GM12865 (cell line): Measurements from ENCODE around the gene GRK3.
"Not testable (repeated sequence)": the region's sequence is repeated elsewhere in the genome, so short reads cannot be mapped to it uniquely, and the experiment has no call there.

ENCODE experiments used
- DNase-seq: peaks from one replicate; pipeline ENCODE4 v3.0.0; 2010; ENCODE audit warnings: low read depth
- H3K4me3 ChIP-seq: 2 replicates; pipeline ENCODE4 v1.5.1; 2011; ENCODE audit warnings: mild to moderate bottlenecking, low read depth, low read length, control low read depth
- TF ChIP-seq, protein P1 (sequence below): IDR thresholded peaks from 2 replicates; pipeline ENCODE4 v1.5.1; 2011; ENCODE audit warnings: low read length, control low read depth, low read depth, inconsistent platforms; ENCODE audit not compliant: insufficient read depth; ENCODE audit errors: missing control alignments

Gene GRK3

GRCh38 chr22:25563761-25564319 is 635 bp upstream of the GRK3 start:
- peak; percentile 70 for DNase-seq
- H3K4me3 ChIP-seq, result peak overlapping the region; percentile 57
- TF ChIP-seq, protein P1, sequence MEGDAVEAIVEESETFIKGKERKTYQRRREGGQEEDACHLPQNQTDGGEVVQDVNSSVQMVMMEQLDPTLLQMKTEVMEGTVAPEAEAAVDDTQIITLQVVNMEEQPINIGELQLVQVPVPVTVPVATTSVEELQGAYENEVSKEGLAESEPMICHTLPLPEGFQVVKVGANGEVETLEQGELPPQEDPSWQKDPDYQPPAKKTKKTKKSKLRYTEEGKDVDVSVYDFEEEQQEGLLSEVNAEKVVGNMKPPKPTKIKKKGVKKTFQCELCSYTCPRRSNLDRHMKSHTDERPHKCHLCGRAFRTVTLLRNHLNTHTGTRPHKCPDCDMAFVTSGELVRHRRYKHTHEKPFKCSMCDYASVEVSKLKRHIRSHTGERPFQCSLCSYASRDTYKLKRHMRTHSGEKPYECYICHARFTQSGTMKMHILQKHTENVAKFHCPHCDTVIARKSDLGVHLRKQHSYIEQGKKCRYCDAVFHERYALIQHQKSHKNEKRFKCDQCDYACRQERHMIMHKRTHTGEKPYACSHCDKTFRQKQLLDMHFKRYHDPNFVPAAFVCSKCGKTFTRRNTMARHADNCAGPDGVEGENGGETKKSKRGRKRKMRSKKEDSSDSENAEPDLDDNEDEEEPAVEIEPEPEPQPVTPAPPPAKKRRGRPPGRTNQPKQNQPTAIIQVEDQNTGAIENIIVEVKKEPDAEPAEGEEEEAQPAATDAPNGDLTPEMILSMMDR, result no peak

DNA sequence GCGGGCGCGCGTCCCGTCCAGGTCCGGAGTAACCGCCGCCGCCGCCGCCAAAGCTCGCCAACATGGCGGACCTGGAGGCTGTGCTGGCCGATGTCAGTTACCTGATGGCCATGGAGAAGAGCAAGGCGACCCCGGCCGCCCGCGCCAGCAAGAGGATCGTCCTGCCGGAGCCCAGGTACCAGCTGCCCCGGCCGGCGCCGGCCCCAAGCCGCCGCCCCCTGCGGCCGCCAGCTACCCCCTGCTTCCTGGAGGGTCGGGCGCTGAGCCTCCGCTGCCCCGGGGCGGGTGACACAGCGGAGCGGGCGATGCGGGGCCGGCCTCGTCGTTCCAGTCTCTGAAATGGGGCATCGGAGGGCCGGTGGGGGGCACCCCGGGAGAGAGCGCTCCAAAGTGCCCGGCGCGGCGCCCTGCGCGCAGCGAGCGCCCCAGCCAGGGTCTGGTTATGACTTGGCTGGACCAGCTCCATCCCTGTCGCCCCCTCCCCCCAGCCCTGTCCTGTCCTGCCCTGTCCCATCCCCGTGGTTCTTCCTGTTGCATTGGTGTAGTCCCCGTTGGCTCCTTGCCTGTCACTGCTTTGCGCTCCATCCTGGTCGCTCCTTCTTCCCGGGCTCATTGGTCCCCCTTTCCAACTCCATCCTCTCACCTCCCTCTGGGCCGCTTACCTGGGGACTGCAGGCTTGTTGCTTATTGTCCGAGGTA is 653 bp downstream of the GRK3 start:
- H3K4me3 ChIP-seq, result peak overlapping the region; percentile 68
- TF ChIP-seq, protein P1, result no peak
- peak; percentile 44 for DNase-seq

DNA sequence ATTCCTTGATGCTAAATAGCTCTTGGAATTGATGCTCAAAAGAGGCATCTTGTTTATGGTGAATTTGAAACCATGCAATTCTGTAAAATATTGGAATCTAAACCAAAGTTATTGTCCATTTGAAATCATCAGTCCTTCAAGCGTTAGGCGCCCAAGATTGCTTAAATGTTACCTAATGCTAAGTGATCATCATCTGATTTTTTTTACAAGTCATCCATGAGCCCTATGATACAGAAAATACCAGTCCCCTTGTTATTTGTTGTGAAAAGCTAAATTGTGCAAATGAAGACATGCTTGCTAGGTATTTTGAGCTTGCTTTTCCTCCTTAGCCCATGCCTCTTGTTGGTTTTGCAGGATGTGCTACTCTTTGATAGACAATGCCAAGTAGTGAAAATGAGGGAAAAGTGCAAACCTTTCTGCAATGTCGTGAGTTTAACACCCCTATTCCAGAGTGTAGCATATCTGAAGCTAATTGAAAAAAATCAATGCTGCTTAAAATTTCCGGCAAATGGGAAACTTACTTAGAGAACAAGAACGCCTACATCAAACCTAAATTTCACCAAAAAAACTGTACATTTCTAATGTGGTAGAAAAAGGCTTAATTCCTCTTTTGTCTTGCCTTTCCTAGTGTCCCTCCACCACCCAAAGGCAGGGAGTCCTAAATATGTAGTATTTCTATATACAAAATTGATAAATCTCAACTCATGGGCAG is 1.9 kb downstream of the GRK3 start:
- TF ChIP-seq, protein P1, result no peak
- peak overlapping the region; percentile 68 for H3K4me3 ChIP-seq
- no peak for DNase-seq

DNA sequence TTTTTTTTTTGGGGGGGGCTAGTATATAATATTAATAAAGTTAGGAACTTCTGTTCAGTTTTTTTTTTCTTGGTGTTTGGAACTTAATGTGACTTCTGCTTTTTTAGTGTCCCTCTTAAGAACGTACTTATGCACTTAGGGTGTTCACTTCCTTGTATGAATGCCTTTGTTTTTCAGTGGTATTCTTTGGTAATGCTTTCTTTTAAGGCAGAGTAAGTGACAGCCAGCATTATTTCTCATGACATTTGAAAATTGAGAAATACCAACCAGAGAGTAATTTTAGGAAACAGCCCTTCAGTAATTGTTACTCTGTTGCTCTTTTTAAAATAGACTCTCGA is 2.4 kb downstream of the GRK3 start:
- peak; percentile 42 for DNase-seq
- peak overlapping the region; percentile 68 for H3K4me3 ChIP-seq
- TF ChIP-seq, protein P1, result no peak

- peak overlapping the region; percentile 68 for H3K4me3 ChIP-seq
- TF ChIP-seq, protein P1, result no peak
- peak; percentile 45 for DNase-seq
These were observed 2.8 kb downstream of the GRK3 start for GRCh38 chr22:25567251-25567675.

DNA sequence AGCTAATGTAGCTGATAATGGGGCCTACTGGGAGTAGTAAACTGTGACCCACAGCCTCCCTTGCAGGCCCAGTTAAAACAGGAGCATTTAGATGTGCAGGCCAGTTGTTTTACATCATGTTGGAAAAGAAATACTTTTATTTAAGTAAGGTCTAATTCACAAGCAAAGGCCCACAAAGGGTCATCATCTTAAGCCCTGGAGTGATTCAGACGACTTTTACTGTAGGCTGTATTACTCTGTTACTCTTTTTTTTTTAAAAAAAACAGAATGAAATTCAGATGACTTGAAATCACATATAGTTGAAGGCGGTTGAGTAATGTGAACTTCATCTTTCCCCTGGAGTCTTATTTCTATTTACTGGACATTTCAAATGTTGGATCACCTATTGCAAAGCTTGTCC is 3.6 kb downstream of the GRK3 start:
- not testable (repeated sequence) for H3K4me3 ChIP-seq

DNA sequence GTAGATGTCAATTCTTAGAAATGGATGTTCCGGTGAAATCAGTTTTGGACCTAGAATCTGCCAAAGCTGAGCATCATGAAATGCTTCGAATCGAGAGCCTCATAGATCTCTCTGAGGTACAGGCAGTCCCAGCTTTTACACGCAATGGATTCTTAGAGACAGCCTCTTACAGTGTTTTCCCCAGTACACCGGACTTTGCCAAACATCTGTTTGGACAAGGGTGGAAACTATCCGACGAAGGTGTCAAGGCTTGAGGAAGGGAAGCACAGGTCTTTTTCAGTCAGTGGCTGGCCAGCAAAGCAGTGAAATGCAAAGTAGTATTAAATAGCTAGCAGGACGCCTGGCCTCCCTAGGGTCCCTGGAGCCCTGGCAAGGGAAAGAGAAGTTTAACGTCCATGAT is 4.9 kb downstream of the GRK3 start:
- DNase-seq, result no peak
- TF ChIP-seq, protein P1, result no peak
- H3K4me3 ChIP-seq, result peak overlapping the region; percentile 18; the same call in 1 of the 2 replicates

More for the DNA sequence above, 3.6 kb downstream of the GRK3 start:
- DNase-seq, result not testable (repeated sequence)
